Esophagus mucosa (tissue), 1 donor: ENCODE data around the gene GALNT4. TPM values are rescaled to one million over a fixed set of nuclear protein-coding genes. Genes with fewer than 3 reads are reported as not detected.

ENCODE experiments used
- ATAC-seq: fragments of 200-7000 bp; cut with Tn5 transposase; one replicate; pipeline ENCODE4 v1.9.1; 2020
- total RNA-seq: library from RNA; stranded (reverse); gene quantifications from one replicate; pipeline ENCODE4 v1.2.4, GENCODE V29; 2023
- donor health status: DM: yes; HTN: yes; CAD: no.

GALNT4 gene
- total RNA-seq, 1 donor from 2014 or later = 4.3 TPM

DNA sequence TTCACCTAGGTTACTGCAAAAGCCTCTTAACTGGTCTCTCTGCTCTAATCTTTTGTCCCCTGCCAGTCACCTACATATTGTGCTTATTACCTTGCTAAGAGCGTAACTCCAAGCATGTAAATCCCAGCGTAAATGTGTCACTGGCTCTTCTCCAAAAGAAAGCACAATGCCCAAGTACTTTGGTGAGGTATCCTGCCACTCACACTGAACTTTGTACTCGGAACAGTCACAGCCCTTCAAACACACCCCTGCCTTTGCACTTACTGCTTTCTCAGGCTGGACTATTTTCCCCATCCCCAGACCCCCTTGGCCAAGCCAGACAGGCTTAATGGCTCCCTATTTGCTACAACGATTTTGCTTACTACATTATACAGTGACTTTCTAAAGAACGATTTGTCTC lies 31.7 kb downstream of the GALNT4 start:
- ATAC-seq = no peak

DNA sequence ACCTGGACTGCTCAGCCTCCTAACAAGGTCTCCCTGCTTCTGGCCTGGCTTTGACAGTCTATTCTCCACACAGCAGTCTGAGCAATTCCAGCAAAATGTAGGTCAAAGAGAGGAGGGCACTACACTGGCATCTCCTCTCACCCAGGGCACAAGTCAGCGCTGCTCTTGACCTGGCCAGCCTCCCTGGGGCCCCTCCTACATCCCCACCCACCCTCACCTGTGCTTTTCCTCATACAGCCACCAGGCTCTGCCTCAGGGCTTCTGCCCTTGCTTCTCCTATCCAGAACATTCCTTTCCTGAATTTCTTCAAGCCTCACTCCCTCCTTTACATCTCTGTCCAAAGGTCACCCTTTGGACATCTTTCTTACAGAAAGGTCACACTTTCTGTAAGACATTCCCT lies 33.7 kb downstream of the GALNT4 start:
- no peak for ATAC-seq

DNA sequence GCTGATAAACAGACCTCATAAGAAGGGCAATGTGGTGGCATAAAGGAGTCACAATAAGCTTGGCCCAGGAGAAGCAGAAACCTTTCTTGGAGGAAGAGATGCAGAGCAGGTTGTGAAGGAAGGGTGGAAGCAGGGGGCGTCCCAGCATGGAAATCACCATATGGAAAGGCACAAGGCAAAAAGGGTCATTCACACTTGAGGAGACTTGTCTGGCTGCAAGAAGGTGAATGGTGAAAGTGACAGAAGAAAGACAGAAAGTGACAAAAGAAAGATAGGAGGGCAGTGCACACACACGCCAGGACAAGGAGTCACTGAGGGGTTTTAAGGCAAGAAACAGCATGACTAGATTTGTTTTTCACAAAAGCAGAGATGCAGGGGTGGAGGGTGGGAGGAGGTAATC lies 38.3 kb downstream of the GALNT4 start:
- no peak for ATAC-seq

DNA sequence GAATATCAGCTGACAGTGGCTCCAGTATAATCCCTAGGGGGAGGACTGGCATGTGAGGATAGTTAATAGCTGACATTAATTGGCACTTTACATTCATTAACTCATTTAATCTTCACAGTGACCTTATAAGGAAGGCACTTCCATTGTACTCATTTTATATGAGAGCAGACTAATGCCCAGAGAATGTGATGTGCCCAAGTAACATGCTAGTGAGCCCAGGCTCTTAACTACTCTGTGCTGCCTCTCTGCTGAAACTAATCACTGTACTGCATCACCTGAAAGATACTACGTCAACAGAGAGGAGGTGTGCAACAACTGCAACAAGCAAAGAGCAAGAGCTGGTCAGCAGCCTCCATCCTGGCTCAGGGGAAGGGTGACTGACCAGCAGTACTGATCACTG lies 40.1 kb downstream of the GALNT4 start:
- ATAC-seq = no peak

DNA sequence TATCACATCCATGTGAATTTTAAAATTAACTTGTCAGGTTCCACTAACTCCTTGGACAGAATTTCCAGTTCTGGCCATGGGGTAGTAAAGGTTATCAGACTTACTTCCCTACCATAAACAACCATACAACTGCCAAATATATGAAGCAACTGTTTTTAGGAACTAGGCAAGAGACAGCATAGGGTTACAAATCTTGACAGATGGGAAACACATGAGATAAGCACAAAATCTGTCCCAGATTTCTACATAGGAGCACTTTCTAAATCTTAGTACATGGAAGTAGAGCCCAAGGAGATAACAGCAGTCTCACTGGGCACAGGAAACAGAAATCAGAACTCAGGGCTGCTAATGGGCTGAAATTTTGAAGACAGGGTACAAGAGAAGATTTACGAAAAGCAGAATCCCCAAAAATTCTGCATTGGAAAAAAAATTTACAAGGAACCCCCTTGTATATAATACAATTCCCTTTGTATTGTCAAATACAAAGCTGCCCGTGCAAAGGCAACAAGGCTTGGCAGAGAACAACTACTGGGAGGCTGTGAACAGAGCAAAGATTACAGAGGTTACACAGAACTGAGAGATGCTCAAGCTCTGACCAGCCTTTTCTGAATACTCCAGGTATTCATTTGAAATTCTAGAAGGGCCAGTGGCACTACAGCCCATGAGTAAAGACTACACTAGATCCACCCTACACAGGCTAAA lies 43.2 kb downstream of the GALNT4 start:
- ATAC-seq = no peak

DNA sequence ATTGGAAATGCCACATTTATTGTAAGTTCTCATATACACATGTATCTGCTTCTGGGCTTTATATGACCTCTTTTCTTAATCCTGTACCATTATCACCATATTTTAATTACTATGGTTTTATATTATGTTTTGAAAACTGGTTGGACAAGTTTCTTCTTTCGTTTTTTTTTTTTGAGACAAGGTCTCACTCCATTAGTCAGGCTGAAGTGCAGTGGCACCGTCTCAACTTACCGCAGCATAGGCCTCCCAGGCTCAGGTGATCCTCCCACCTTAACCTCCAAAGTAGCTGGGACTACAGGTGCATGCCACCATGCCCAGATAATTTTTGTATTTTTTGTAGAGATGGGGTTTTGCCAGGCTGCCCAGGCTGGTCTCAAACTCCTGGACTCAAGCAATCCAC lies 44.6 kb downstream of the GALNT4 start:
- no peak for ATAC-seq

DNA sequence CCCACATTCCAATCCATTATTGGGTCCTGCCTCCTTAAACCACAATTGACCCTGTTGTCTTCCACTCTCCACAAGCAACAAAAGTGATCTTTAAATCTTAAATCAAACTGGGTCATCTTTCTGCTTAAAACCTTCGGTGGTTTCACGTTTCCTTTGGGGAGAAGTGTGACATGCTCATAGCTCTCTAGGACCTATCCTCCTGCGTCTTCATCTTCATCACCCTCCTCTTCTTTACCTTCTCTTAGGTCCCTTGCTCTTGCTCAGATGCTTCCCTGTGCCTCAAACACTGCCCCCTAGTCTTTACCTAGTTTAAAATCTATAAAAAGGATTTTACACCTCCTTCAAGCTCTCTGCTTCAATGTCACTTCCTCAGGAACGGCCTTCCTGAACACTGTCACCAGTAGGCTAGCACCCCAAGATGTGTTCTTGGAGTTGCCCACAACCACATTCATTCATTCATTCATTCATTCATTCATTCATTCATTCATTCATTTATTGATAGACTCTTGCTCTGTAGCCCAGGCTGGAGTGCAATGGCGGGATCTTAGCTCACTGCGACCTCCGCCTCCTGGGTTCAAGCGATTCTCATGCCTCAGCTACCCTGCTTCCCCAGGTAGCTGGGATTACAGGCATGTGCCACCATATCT lies 46.8 kb downstream of the GALNT4 start:
- ATAC-seq = no peak

DNA sequence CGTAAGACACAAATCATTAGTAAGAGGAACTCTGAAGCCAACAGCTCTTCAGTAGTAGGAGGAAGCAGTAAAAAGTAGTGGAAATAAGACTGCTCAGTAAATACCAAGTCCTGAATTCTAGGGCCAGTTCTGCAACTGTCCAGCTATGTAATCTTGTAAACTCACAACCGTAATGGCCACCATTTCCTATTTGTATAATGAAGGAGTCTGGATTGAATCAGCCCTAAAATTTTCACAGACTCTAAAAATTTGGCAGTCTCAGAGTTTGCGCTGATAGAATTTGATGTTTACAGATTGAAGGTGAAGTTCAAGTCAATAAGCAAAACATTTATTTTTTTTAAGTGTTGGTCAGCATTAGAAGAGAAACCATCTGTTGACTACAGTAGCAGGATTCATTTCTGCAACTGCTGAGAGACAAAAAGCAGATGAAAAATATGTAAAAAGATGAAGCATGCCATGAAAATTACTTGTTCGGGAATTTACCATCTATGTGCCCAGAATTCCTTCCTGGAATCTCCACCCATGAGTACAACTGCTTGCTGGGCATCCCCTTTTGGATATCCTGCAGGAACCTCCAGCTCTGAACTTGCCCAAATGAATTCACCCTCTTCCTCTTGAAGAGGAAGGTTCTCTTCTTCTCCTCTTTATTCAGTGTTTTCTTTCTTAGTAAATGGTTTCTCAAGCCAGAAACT lies 47.5 kb downstream of the GALNT4 start:
- no peak for ATAC-seq

DNA sequence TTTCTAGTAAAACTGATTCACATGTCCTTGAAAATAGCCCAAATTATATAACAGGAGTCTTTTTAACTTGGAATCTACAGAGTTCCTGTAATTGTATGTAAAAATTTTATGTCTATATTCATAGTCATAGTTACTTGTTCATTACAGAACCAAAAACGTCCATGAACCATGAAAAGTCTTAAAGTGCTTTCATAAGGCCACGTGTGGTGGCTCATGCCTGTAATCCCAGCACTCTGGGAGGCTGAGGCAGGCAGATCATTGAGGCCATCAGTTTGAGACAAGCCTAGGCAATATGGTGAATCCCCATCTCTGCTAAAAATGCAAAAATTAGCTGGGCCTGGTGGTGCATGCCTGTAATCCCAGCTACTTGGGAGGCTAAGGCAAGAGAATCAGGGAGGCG lies 48.4 kb downstream of the GALNT4 start:
- no peak for ATAC-seq

DNA sequence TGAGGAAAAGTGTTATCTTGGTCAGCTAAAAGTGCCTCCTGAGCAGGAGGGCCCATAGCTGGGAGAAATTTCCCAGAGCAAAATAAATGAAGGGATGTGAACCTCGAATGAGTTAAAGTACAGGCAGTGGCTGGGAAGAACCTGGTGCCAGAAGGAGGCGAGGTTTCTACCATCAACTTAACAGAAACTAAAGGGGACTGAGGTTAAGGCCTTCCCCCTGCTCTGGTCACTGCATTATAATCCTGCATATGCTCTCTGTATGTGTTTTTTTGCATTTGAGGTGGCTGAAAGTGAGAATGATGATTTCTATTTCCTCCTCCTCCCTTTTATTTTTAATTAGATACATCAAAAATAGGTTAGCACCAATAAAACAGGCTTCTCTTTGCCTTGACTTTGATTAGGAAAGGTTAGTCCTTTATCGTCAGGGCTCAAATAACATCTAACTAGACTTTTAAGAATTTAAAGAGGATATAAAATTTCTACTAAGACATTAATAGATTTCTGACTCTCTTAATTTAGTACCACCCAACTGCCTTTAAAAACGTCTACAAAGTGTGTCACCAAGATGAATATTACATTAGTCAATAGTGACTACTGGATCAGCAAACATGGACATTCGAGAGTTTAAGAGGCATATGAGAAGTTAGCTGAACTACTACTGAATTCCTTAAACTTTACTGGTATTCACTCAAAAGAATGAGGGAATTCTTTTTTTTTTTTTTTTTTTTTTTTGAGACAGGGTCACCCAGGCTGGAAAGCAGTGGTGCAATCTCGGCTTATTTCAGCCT lies 49.2 kb downstream of the GALNT4 start:
- ATAC-seq = no peak

DNA sequence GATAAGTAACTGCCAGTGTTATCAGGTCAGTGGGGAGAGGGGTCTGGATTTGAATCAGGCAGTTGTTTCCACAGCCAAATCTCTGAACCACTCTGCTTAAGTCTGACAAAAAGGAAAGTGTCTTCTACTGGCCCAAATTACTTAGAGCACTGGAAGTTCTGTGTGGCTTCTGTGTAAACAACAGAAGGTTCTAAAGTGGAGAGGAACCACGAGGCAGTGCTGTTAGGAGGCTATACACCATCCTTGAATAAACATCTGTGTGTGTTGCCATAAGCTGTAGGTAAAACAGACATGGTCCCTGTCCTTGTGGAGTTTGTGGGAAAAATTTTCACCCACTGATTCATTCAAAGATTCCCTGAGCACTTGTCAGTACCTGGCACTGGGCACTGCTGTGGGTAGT lies 50.0 kb downstream of the GALNT4 start:
- ATAC-seq = no peak

Other genes with a start within 250 kb of the GALNT4 start
- 15.0 TPM for gene DUSP6, start 172.3 kb downstream of the GALNT4 start, total RNA-seq
- 6.8 TPM for gene POC1B, start 1.3 kb upstream of the GALNT4 start, total RNA-seq
- 13.9 TPM for gene ATP2B1, start 184.0 kb upstream of the GALNT4 start, total RNA-seq